ENCODE measurements around the gene P2RY1.

GRCh38 chr3:152793969-152794368, 41.0 kb upstream of the P2RY1 start:
- TF ChIP-seq ZNF316 (IDR thresholded peaks at IDR 0.05) = no peak
- no peak for TF ChIP-seq MYNN (IDR thresholded peaks at IDR 0.05)
- TF ChIP-seq MYNN (CRISPR knock-in tag; IDR thresholded peaks at IDR 0.05) = no peak
- TF ChIP-seq MITF (IDR thresholded peaks at IDR 0.05) = no peak
- TF ChIP-seq RFX5 (IDR thresholded peaks at IDR 0.05; ENCODE audit: low read depth, low read length) = no peak
- no peak for TF ChIP-seq GABPB2 (CRISPR knock-in tag; conservative IDR thresholded peaks at IDR 0.05)
- TF ChIP-seq WHSC1 (IDR thresholded peaks at IDR 0.05; ENCODE audit: low read length) = no peak
- no peak for TF ChIP-seq USF2 (CRISPR knock-in tag; IDR thresholded peaks at IDR 0.05)
- TF ChIP-seq MEF2A (IDR thresholded peaks at IDR 0.05; ENCODE audit: control insufficient read depth, low read depth, low read length) = no peak
